ENCODE data around the gene SVIL.

DNA sequence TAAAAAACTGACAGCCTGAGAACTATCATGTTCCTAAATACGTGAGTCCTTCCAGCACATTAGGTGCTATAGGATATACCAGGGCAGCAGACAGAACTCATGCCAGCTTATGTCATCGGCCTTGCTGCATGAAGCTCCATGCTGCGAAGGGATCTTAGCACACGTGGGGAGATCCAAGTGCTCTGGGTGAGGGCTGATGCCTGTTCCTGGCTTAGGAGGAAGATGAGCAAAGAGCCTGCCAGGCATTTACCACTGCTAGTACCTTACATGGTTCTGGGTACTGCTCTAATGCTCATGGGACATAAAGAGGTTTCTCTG is 43.2 kb downstream of the SVIL start:
- no peak for TF ChIP-seq YY1 (IDR thresholded peaks at IDR 0.05; ENCODE audit: insufficient read depth, insufficient read length)
- TF ChIP-seq ZNF274 (IDR thresholded peaks at IDR 0.05; ENCODE audit: low read depth, low read length) = no peak
- TF ChIP-seq SUZ12 (IDR thresholded peaks at IDR 0.05; ENCODE audit: extremely low read depth, insufficient read depth, insufficient read length) = no peak
